HL-60 (cell line): ENCODE results near the gene LZTR1.

Source experiments
- DNase-seq, 2 experiments: peaks; one replicate each; pipeline ENCODE4 v3.0.0-alpha.2; 2010 to 2020; ENCODE audit warnings: low read depth in 1 of 2, low spot score in 1 of 2
- H3K27ac ChIP-seq: fragments of 250-450 bp; sonication (Bioruptor Pico); replicated peaks from 2 replicates; pipeline ENCODE4 v1.5.1; 2020; ENCODE audit warnings: mild to moderate bottlenecking, moderate library complexity
- H3K27me3 ChIP-seq: fragments of 250-450 bp; sonication (Bioruptor Pico); 2 replicates; pipeline ENCODE4 v1.5.1; 2021; ENCODE audit warnings: mild to moderate bottlenecking, moderate library complexity; ENCODE audit not compliant: insufficient read depth, poor library complexity, severe bottlenecking
- H3K4me3 ChIP-seq: replicated peaks from 2 replicates; pipeline ENCODE4 v1.5.1; 2011; ENCODE audit warnings: mild to moderate bottlenecking, control low read depth, low read length; ENCODE audit not compliant: insufficient read depth
- GABPA ChIP-seq: IDR thresholded peaks from 2 replicates; pipeline ENCODE4 v1.6.1; 2012; ENCODE audit warnings: low read depth
- POLR2AphosphoS5 ChIP-seq: IDR thresholded peaks from 2 replicates; pipeline ENCODE4 v1.6.1; 2012; ENCODE audit warnings: low read depth
- SPI1 ChIP-seq: IDR thresholded peaks from 2 replicates; pipeline ENCODE4 v1.6.1; 2012; ENCODE audit warnings: low read depth, mild to moderate bottlenecking, borderline replicate concordance
- TF ChIP-seq, protein P1 (sequence below): IDR thresholded peaks from one replicate; pipeline ENCODE4 v1.5.1; 2011; ENCODE audit warnings: low read length, control low read depth, inconsistent platforms; ENCODE audit not compliant: insufficient read depth
- TF ChIP-seq, protein P2 (sequence below): IDR thresholded peaks from 2 replicates; pipeline ENCODE4 v1.6.1; 2012; ENCODE audit warnings: low read depth; ENCODE audit not compliant: insufficient replicate concordance

Gene LZTR1

DNA sequence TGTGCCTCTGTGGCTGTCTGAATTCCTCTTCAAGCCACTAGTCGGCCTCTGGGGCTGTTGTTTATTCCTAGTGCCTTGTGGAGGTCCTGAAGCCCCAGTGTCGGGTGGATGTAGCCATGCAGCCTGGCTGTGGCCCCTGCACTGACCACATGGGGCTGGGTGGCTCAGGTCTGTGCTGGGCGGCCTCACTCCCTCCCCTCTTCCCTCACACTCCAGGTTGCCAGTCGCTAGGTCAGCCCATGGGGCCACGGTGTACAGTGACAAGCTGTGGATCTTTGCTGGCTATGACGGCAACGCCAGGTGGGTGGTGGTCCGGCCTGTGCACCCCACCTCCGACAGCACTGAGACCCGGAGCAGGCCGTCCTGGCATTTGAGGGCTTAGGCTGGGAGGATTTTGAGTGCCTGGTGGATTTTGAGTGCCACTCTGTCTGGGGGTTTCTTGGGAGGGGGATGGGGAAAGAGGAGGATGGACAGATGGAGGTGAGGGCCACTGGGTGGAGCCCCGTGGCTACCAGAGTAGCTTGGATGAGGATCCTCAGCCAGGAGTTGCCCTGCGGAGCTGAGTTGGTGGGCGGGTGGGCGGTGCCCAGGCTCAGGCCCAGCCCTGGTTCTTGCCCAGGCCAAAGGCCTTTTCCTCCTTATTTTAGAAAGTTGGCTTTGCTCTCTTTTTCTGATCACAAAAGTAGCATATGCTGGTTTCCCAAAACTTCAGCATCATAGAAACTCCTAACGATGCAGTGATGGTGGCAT lies 6.7 kb downstream of the LZTR1 start:
- no peak overlapping the region for H3K4me3 ChIP-seq
- no peak for DNase-seq
- TF ChIP-seq, protein P1, sequence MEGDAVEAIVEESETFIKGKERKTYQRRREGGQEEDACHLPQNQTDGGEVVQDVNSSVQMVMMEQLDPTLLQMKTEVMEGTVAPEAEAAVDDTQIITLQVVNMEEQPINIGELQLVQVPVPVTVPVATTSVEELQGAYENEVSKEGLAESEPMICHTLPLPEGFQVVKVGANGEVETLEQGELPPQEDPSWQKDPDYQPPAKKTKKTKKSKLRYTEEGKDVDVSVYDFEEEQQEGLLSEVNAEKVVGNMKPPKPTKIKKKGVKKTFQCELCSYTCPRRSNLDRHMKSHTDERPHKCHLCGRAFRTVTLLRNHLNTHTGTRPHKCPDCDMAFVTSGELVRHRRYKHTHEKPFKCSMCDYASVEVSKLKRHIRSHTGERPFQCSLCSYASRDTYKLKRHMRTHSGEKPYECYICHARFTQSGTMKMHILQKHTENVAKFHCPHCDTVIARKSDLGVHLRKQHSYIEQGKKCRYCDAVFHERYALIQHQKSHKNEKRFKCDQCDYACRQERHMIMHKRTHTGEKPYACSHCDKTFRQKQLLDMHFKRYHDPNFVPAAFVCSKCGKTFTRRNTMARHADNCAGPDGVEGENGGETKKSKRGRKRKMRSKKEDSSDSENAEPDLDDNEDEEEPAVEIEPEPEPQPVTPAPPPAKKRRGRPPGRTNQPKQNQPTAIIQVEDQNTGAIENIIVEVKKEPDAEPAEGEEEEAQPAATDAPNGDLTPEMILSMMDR, result no peak
- TF ChIP-seq GABPA (no peak), SPI1 (no peak), POLR2AphosphoS5 (no peak)
- TF ChIP-seq, protein P2, sequence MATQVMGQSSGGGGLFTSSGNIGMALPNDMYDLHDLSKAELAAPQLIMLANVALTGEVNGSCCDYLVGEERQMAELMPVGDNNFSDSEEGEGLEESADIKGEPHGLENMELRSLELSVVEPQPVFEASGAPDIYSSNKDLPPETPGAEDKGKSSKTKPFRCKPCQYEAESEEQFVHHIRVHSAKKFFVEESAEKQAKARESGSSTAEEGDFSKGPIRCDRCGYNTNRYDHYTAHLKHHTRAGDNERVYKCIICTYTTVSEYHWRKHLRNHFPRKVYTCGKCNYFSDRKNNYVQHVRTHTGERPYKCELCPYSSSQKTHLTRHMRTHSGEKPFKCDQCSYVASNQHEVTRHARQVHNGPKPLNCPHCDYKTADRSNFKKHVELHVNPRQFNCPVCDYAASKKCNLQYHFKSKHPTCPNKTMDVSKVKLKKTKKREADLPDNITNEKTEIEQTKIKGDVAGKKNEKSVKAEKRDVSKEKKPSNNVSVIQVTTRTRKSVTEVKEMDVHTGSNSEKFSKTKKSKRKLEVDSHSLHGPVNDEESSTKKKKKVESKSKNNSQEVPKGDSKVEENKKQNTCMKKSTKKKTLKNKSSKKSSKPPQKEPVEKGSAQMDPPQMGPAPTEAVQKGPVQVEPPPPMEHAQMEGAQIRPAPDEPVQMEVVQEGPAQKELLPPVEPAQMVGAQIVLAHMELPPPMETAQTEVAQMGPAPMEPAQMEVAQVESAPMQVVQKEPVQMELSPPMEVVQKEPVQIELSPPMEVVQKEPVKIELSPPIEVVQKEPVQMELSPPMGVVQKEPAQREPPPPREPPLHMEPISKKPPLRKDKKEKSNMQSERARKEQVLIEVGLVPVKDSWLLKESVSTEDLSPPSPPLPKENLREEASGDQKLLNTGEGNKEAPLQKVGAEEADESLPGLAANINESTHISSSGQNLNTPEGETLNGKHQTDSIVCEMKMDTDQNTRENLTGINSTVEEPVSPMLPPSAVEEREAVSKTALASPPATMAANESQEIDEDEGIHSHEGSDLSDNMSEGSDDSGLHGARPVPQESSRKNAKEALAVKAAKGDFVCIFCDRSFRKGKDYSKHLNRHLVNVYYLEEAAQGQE, result no peak
- no peak overlapping the region for H3K27ac ChIP-seq
- no peaks in the 10 kb centered on the region for H3K27me3 ChIP-seq

DNA sequence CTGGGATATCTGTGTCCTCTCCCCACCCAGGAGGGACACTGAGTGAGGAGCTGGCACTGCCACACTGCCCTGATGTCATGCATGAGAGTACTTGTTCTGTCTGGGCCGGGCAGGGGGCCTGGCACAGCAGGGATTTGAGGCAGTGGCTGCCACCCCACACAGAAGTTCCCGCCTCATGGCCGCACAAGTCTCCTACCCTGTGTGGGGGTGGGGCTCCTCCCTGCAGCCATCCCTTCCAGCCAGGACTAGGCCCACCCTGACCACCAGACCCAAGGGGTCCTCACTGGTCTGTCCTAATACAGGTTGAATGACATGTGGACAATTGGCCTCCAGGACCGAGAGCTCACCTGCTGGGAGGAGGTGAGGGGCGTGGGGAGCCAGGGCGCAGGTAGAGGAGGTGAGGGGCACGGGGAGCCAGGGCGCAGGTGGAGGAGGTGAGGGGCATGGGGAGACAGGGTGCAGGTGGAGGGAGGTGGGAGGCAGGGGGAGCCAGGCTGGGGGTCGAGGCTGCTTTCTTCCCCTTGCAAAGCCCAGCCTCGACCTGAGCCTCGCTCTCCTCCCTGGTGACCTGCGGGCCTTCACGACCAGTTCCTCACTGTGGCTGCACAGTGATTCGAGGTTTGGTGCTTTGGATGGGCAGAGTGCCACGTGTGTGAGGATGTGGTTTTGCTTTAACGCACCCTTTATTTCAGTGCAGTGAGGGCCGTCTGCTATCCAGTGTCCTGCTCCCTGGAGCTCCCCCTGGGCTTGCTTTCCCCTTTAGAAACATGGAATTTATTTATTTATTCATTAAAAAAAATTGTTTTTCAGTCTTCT lies 7.4 kb downstream of the LZTR1 start:
- DNase-seq, result peak in 1 of 2 experiments; percentile 25
- no peak overlapping the region for H3K4me3 ChIP-seq
- H3K27me3 ChIP-seq, result no peaks in the 10 kb centered on the region
- H3K27ac ChIP-seq, result no peak overlapping the region
- no peak for TF ChIP-seq POLR2AphosphoS5

DNA sequence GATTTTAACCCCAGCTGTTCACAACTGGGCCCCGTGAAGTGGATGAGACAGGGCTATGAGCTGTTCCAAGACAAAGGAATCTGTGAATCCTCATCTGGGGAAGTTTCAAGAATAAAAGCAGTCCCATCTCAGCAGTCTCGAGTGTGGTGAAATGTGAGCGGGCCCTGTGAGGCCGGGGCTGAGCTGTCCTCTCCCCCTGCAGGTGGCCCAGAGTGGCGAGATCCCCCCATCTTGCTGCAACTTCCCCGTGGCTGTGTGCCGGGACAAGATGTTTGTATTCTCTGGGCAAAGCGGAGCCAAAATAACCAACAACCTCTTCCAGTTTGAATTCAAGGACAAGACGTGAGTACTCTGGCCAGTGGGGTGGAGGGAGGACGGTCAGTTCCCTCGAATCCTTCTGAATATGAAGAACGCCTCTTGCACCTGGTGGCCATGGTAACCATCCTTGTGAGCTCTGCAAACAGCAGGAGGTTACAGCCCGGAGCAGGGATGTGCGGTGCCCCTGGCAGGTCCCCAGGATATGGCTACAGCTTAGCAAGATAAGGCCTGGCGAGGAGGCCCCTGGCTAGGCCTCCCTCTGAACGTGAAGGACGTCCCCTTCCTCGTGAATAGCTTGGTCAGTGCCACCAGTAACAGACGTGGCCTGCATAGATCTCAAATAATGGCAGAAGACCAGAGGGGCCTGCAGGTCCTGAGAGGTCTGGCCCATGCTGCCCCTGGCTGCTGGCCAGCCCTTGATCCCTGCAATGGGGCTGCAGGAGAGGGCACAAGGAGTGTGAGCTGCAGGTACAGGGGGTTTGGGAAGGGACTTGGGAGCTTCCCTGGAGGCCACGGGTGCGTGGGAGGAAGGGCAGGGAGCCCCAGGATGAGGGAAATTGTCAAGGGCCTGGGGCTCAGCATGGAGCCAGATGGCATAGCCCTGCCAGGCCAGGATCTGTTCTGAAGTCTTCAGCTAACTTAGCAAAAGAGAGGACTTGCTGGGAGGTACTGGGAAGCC lies 8.4 kb downstream of the LZTR1 start:
- DNase-seq, result no peak
- Histone ChIP-seq H3K27me3 (no peaks in the 10 kb centered on the region), H3K4me3 (no peak overlapping the region), H3K27ac (no peak overlapping the region)
- TF ChIP-seq, protein P2, result no peak
- TF ChIP-seq SPI1, result no peak

DNA sequence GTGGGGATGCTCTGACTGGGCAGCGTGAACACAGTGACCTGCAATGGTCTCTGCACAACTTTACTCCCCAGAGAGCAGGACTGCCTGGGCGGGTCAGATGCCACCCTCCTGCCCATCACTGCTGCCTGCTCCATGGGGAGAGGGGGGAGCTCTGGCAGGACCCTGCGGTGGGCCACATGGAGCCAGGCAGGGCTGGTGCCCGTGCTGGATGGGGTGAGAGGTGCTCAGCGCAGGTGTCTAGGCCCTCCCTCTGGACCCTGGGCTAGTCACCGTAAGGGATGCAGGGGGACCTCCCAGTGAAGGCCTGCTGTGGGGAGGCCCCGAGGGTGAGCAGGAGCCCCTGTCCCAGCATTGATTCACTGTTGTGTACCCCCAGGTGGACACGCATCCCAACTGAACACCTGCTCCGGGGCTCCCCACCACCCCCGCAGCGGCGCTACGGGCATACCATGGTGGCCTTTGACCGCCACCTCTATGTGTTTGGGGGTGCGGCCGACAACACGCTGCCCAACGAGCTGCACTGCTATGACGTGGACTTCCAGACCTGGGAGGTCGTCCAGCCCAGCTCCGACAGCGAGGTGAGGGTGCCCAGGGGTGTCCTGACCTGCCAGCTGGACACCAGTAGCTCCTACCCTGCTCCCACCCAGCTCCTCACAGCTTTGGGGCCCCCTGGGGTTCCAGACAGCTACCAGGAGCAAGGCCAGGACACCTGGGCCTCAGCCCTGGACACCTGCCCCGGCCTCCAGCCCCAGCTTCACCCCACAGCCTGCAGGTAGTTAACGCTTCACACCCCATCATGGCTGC lies 9.4 kb downstream of the LZTR1 start:
- Histone ChIP-seq H3K27ac (no peak overlapping the region), H3K4me3 (no peak overlapping the region), H3K27me3 (no peaks in the 10 kb centered on the region)
- TF ChIP-seq, protein P2, result no peak
- TF ChIP-seq, protein P1, result no peak
- TF ChIP-seq POLR2AphosphoS5 (no peak), SPI1 (no peak)
- no peak for DNase-seq
